H54 (cell line): ENCODE results near the gene TMEM181.
"Not testable (repeated sequence)": the region's sequence is repeated elsewhere in the genome, so short reads cannot be mapped to it uniquely, and the experiment has no call there.

ENCODE experiments used
- DNase-seq: peaks from one replicate; pipeline ENCODE4 v3.0.0; 2011; ENCODE audit warnings: low spot score, mixed read lengths; ENCODE audit not compliant: insufficient read length
- FAIRE-seq: peaks from 3 replicates; lab custom pipeline; 2011; peaks lifted over from hg19 to GRCh38; lab: Jason Lieb, UNC
- POLR2A ChIP-seq: IDR thresholded peaks from 2 replicates; pipeline ENCODE4 v1.6.1; 2011; ENCODE audit warnings: low read depth, mild to moderate bottlenecking, low read length

Gene TMEM181

DNA sequence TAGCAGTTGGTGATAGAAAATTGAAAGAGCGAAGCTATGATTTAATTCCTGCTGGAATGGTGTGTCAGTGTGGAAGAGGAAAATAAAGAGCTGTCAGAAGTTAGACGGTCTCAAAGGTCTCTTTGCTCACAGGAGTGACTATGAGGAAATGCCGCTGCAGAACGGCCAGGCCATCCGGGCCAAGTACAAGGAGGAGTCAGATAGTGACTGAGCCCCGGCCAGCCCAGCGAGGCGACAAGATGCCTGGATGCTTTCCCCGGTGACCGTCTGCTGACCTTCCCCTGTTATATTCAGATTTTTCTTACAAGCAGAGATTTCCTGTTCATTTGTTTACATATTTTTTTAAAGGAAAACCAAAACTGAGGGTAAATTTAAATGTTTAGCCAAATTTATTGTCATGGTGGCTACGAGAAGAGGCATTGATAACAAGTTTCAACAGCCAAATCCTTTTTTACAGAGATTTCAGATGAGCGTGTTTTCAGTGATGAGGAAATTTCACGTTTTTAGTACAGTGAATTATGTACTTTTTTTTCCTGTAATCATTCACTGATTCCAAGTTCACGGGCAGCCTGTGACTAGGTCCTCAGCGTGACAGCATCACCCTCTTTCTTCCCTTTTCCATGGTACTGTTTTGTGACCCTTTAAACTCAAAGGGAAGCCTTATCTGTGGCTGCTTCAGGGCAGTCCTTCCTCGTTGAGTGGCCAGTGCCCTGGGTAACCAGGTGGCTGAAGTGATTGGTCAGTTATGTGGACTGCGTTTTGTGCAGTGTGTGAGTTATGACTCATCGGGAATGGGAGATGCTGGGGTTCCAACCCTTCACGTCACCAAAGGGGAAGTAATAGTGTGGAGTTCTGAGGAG lies 72.0 kb downstream of the TMEM181 start:
- peak; percentile 82 for DNase-seq
- FAIRE-seq, result peak; percentile 86
- no peak for TF ChIP-seq POLR2A

DNA sequence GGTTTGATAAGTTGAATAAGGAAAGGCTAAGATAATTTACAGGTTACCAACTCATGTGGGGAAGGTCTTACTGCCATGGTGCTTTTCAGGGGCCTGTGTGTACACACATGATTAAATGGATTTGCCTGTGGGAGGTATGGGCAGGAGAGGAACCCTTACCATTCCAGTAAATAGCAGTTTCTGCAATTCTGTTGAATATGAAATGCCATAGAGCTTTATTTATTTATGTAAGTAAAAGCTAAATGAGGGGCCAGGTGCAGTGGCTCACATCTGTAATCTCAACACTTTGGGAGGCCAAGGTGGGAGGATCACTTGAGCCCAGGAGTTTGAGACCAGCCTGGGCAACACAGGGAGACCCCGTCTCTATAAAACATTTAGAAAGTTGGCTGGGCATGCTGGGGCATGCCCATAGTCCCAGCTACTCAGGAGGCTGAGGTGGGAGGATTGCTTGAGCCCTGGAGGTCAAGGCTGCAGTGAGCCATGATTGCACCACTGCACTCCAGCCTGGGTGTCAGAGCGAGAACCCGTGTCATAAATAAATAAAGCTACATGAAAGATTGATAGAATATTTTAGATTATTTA lies 72.7 kb downstream of the TMEM181 start:
- FAIRE-seq, DNase-seq: not testable (repeated sequence)

DNA sequence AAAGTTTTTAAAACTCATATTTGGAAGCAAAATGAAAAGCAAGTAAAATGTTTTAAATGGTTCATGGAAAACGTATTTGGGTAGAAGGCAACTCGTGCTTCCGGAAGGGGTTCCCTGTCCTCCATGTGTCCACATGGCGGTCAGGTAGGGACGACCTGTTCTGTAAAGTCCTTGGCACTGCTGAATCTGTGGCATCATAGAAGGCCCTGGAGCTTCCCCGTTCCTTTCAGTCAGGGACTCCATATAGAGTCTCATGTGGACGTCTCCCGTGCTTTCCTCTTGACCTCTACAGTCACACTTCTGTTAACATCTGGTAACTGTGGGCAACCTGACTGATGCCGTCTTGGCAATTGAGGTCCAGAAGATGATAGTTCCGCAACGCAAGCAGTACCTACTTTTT lies 73.2 kb downstream of the TMEM181 start:
- no peak for TF ChIP-seq POLR2A
- DNase-seq (no peak), FAIRE-seq (no peak)

DNA sequence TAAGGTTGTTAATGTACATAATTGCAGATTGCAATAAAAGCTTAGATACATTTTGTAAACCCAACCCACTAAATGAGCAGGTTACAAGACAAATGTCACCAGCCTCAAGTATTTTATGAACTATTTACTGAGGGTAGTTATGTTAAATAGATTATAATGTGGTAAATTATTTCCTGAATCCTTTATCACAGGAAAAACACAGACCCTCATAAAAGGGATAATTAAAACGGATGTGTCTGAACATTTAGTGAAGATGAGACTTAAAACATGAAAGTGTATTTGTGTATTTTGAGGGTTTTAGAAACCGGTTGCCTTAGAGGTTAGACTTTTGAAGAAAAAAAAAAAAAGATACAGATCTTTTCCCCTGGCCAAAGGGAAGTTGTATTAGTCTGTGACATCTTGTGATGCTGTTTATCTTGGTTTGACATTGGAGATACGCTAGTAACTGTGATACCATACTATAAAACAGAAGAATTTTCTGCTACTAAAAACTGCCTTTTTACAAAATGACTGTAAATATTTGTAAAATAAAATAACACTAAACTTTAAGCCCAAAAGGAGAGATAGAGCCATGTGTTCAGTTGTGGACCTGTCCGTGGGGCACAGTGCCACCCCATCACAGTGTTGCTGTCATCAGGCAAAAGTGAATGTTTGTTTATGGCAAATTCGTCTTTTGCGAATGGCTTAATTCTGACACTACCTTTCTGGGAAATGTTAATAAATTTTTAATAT lies 75.0 kb downstream of the TMEM181 start:
- TF ChIP-seq POLR2A, result no peak
- FAIRE-seq (no peak), DNase-seq (no peak)

DNA sequence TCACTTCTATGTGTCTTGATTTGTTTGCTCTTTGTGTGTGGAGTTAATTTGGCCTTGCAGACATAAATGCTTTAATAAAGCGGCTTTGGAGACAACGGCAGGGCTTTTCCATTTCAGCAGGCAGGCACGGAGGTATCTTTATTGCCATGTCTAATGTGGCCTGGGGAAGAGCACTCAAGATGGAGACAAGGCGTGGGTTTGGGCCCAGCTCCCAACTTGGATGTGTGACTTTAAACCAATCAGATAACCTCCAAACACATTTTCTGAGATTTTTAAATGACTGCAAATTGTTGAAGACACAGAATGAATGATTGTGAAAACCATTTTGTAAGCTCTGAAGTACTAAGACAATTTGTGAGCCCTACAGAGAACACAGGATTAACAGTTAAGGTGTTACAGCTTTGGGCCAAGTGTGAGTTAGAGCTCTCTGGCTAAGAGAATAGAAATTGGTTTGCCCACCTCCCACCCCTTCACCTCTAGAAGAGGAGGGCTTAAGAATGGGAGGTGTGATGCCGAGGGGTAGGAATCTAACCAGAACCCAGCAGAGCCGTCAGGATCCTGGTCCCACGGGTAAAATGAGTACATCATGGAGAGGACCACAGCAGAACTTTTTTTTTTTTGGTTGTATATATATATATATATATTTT lies 75.7 kb downstream of the TMEM181 start:
- no peak for FAIRE-seq
- no peak for DNase-seq
- TF ChIP-seq POLR2A, result no peak

DNA sequence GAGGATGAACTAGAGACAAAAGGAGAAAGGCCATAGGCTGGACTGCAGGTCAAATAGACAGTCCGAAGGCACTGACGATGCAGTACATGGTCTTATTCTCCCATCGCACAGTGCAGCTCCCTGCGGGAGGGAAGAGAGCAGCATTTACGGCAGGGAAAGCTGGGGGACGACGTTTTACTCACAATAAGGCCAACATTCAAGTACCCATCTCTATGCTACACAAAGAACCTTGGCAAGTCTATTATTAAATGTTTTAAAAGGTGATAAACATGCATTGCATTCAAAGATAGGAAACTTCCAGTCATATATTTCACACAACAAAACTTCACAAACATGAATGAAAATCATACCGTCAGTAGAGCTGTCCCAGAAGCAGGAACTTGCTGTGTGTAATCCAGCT lies 76.9 kb downstream of the TMEM181 start:
- FAIRE-seq (no peak), DNase-seq (no peak)
- TF ChIP-seq POLR2A, result no peak

DNA sequence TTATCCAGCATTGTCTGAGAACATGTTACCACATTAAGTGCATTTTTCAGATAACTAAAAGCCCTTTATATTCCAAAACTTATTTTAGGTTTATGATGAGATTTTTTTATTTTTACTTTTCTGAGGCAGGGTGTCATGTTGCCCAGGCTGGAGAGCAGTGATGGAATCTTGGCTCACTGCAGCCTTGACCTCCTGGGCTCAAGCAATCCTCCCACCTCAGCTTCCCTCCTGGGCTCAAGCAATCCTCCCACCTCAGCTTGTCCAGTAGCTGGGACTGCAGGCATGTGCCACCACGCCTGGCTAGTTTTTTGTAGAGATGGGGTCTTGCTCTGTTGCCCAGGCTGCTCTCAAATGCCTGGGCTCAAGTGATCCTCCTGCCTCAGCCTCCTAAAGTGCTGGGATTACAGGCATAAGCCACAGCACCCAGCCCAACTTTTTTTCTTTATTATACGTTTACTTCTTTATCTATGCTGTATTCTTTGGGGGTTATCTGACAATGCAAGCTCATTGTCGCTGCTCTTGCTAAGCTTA lies 78.5 kb downstream of the TMEM181 start:
- FAIRE-seq, result no peak

DNA sequence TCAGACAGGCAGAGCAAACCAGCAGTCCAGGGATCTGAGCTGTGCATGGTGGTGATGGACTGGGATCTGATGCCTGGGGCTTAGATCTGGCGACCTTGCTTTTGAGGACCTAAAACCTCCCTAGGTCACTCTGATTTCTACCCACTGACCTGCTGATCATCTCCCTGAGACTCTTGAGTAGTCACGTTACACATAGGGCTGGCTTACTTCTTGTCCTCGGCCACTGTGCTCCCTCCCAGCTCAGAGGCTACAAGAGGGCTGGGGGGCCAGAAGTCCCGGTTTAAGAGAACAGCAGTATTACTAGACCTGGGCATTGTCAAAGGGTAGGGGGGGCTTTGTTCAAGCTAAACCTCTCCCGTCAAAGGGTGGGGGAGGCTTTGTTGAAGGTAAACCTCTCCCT lies 79.2 kb downstream of the TMEM181 start:
- FAIRE-seq, result no peak
- no peak for TF ChIP-seq POLR2A

More for the DNA sequence above, 78.5 kb downstream of the TMEM181 start:
- TF ChIP-seq POLR2A, result no peak
- DNase-seq, result no peak

DNA sequence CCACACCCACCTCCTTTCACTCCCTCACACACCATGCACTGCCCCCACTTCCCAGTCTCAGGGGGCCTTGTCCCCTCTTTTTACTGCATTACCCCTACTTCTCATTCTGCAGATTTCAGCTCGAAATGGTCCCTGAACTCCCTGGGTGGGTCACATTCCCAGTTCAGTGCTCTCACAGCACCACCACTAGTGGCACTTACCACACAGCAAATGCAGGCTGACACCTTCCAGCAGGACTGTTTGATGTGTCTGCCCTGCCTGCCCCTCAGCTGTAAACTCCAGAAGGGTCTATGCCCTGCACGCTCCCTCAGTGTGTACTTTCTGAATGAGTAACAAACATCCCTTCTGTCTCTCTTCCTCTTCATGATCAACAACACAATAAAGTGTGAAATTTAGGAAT lies 80.6 kb downstream of the TMEM181 start:
- no peak for TF ChIP-seq POLR2A
- DNase-seq (no peak), FAIRE-seq (no peak)

More for the DNA sequence above, 79.2 kb downstream of the TMEM181 start:
- no peak for DNase-seq

DNA sequence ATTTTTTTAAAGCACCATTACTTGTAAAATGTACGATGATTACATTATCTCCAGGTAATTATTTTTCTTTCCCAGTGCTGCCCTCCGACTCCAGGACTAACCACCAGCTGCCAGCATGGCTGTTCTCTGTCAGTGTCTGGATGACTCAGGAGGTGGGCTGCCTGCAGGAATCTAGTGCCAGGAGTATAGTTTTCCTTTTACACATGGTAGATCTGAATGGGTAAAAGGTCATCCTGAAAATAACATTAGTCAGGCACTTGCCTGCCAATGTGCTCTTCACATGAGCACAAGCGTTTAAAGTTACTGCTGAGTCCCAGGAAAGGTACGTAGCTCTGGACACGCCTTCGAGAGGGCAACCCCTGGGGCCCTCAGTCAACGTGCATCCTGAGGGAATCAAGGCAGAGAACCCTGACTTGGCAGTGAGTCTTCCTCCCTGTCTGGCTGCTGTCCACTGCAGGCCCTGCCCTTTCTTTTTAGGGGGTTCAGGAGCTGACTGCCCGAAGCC lies 82.3 kb downstream of the TMEM181 start:
- DNase-seq, result peak; percentile 69
- TF ChIP-seq POLR2A, result no peak
- FAIRE-seq, result peak; percentile 69

DNA sequence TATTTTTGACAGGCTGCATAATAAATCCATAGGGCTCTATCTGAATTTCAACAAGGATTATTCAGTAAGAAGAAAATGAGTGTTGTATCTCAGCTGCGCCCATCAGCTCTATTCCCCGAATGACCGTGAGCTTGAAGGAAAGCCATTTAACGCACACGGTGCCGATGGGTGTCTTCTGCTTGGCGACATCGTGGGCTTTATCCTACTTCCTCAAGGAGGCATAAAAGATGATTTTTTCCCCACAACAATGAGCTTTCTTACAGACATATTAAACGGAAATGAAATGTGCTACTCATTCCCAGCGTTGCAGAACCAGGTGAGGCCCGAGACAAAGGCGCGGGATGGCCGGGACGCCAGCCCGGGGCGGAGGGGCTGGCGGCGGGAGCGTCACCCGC lies 83.9 kb downstream of the TMEM181 start:
- FAIRE-seq (no peak), DNase-seq (no peak)
- no peak for TF ChIP-seq POLR2A

DNA sequence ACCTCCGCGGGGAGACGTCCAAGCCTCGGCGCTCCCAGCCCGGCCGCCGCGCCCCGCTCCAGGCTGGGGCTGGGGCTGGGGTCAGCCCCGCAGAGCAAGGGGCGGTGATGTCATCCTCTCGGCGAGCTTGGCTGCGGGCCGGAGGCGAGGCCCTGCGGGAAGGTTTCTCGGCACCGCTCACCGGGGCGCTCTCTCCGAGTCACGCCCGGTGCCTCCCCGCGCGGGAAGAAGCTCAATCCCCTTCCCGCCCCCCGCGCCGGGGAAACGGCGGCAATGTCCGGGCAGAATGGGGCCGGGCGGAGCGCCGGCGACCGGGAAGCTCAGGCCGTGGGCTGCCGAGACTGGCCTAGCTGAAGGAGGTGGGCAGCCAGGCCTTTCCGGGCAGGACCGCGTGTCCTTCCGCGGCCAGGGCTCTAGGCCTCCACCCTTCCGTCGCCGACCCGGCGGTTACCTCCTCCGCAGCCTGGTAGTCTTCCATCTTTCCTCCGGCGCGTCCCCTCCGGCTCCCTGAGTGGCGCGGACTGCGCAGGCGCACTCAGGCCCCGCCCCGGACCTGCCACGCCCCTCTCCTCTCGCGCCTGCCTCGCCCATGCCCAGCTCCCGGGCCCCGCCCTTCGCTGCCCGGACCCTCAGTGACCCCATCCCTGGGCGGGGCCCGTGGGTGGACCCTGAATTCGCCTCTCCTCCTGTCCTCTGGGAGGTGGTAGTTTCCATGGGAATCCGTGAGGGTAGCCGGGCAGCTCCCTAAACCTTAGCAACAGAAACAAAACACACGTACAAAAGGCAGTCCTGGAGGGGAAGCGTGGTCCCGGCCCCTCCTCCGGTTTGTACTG lies 84.6 kb downstream of the TMEM181 start, which contains the start of gene DYNLT1:
DYNLT1 (minus strand) TSS at position 513 of the 833 bp plus-strand sequence; CDS start at position 478, 35 bp downstream.
- TF ChIP-seq POLR2A, result peak; percentile 95
- no peak for FAIRE-seq
- DNase-seq, result peak; percentile 60
